GM12878 (cell line): Measurements from ENCODE around the gene TMEM223. TPM values are rescaled to one million over a fixed set of nuclear protein-coding genes. Genes with fewer than 3 reads are reported as not detected.
A peak's percentile ranks its signal among the peaks of the same experiment; 100 is the strongest.

Experiments used
- ATAC-seq: fragments of 200-7000 bp; cut with Tn5 transposase; 3 replicates; pipeline ENCODE4 v1.9.1; 2020; ENCODE audit warnings: mild to moderate bottlenecking, moderate library complexity
- BruUV-seq: library from RNA; stranded (reverse); fragments of 400-500 nt; replicated peaks from 2 replicates; lab custom pipeline; 2021; lab: Mats Ljungman, UMichigan
- CTCF ChIA-PET: fragments of 300-600 bp; sonication (Branson Sonifier 250); formaldehyde crosslinking; extraction: SDS; loops from one replicate; lab custom pipeline; 2021; ENCODE audit warnings: inconsistent platforms; lab: Yijun Ruan, JAX
- POLR2A ChIA-PET: fragments of 350-600 bp; formaldehyde crosslinking; extraction: SDS; loops from one replicate; lab custom pipeline; 2021; ENCODE audit warnings: inconsistent platforms; lab: Charles Lee
- RAD21 ChIA-PET: fragments of 300-600 bp; sonication (Branson Sonifier 250); formaldehyde crosslinking; loops from one replicate; lab custom pipeline; 2023; ENCODE audit warnings: antibody characterized with exemption; ENCODE audit not compliant: unreplicated experiment; lab: Charles Lee
- SMC1A ChIA-PET: fragments of 300-600 bp; sonication (Branson Sonifier 250); formaldehyde crosslinking; loops from one replicate; lab custom pipeline; 2023; ENCODE audit not compliant: unreplicated experiment, uncharacterized antibody; lab: Charles Lee
- DNase-seq: peaks from one replicate; pipeline ENCODE4 v3.0.0-alpha.2; 2011; ENCODE audit warnings: low read depth, low spot score
- FAIRE-seq: peaks from 3 replicates; lab custom pipeline; 2011; peaks lifted over from hg19 to GRCh38; lab: Jason Lieb, UNC
- H2AFZ ChIP-seq: 2 replicates; pipeline ENCODE4 v1.6.0; 2011; ENCODE audit warnings: low read depth, low read length, control low read depth; ENCODE audit not compliant: control insufficient read depth
- H3K27ac ChIP-seq: 2 replicates; pipeline ENCODE4 v1.5.1; 2011; ENCODE audit warnings: control low read depth; ENCODE audit not compliant: control insufficient read depth, insufficient read depth
- H3K27me3 ChIP-seq, 2 experiments: replicated peaks in 1 of 2; 2 replicates each; pipeline versions ENCODE4 v1.6.0 to v1.6.1; 2011; ENCODE audit warnings: low read length in 1 of 2; ENCODE audit not compliant: control insufficient read depth in 2 of 2, insufficient read depth in 2 of 2
- H3K36me3 ChIP-seq, 2 experiments: 2 replicates each; pipeline ENCODE4 v1.5.1; 2011; ENCODE audit warnings: low read length in 1 of 2; ENCODE audit not compliant: control insufficient read depth in 2 of 2, insufficient read depth in 2 of 2
- H3K4me1 ChIP-seq: 2 replicates; pipeline ENCODE4 v1.6.1; 2011; ENCODE audit warnings: mild to moderate bottlenecking, low read length, moderate library complexity, mixed read lengths; ENCODE audit not compliant: control insufficient read depth, insufficient read depth
- H3K4me2 ChIP-seq: 2 replicates; pipeline ENCODE4 v1.6.0; 2011; ENCODE audit warnings: control low read depth; ENCODE audit not compliant: control insufficient read depth, insufficient read depth
- H3K4me3 ChIP-seq: fragments of 200-600 bp; sonication (generic); 2 replicates; pipeline ENCODE4 v1.5.1; 2016
- H3K79me2 ChIP-seq: 2 replicates; pipeline ENCODE4 v1.6.0; 2011; ENCODE audit warnings: low read length; ENCODE audit not compliant: control insufficient read depth, insufficient read depth
- H3K9ac ChIP-seq: 2 replicates; pipeline ENCODE4 v1.8.0; 2011; ENCODE audit warnings: low read length, control low read depth, mixed read lengths; ENCODE audit not compliant: control insufficient read depth, insufficient read depth
- H3K9me3 ChIP-seq: replicated peaks from 3 replicates; pipeline ENCODE4 v1.5.1; 2011; ENCODE audit warnings: mild to moderate bottlenecking, low read length; ENCODE audit not compliant: control insufficient read depth, insufficient read depth
- H4K20me1 ChIP-seq: 2 replicates; pipeline ENCODE4 v1.6.0; 2011; ENCODE audit not compliant: control insufficient read depth, insufficient read depth
- CBX3 ChIP-seq: fragments of 200-600 bp; sonication (generic); IDR thresholded peaks from 2 replicates; pipeline ENCODE4 v1.6.1; 2016; ENCODE audit warnings: low read depth, borderline replicate concordance
- E4F1 ChIP-seq: fragments of 450-650 bp; IDR thresholded peaks from 2 replicates; pipeline ENCODE4 v1.6.1; 2018; ENCODE audit warnings: borderline replicate concordance, mild to moderate bottlenecking; ENCODE audit not compliant: partially characterized antibody
- IKZF2 ChIP-seq, 2 experiments: fragments of 450-650 bp; IDR thresholded peaks; 2 replicates each; pipeline ENCODE4 v1.6.1; 2017; ENCODE audit warnings: mild to moderate bottlenecking in 2 of 2, moderate library complexity in 2 of 2
- LARP7 ChIP-seq: fragments of 450-650 bp; IDR thresholded peaks from 2 replicates; pipeline ENCODE4 v1.6.1; 2017; ENCODE audit warnings: mild to moderate bottlenecking
- NFIC ChIP-seq: IDR thresholded peaks from 2 replicates; pipeline ENCODE4 v1.6.1; 2012; ENCODE audit warnings: low read depth, mild to moderate bottlenecking, inconsistent platforms, low read length, moderate library complexity
- NKRF ChIP-seq: fragments of 450-650 bp; conservative IDR thresholded peaks from 2 replicates; pipeline ENCODE4 v1.6.1; 2017; ENCODE audit warnings: mild to moderate bottlenecking, moderate library complexity
- PAX8 ChIP-seq: fragments of 450-650 bp; IDR thresholded peaks from 2 replicates; pipeline ENCODE4 v1.6.1; 2017; ENCODE audit warnings: mild to moderate bottlenecking, moderate library complexity
- RBBP5 ChIP-seq: fragments of 200-600 bp; sonication (generic); conservative IDR thresholded peaks from 2 replicates; pipeline ENCODE4 v1.6.1; 2016
- SPI1 ChIP-seq: IDR thresholded peaks from 2 replicates; pipeline ENCODE4 v1.6.1; 2011; ENCODE audit warnings: low read depth, mild to moderate bottlenecking, low read length, moderate library complexity, borderline replicate concordance; ENCODE audit not compliant: insufficient read depth
- ZNF687 ChIP-seq: fragments of 450-650 bp; IDR thresholded peaks from 2 replicates; pipeline ENCODE4 v1.6.1; 2017; ENCODE audit warnings: mild to moderate bottlenecking, moderate library complexity
- WGBS: methylation state at CpG from one replicate; pipeline ENCODE4 v1.1.6; 2016; ENCODE audit warnings: low lambda C conversion rate; ENCODE audit not compliant: insufficient replicate concordance, insufficient coverage; ENCODE audit errors: missing lambda C conversion rate; 5-methylcytosine and 5-hydroxymethylcytosine counted together
- in situ Hi-C: fragments of 300-500 bp; cut with MboI; formaldehyde crosslinking; loops from 9 replicates; pipeline ENCODE4 v1.14.3; 2018; ENCODE audit warnings: mixed read lengths
- intact Hi-C: fragments of 100-400 bp; cut with micrococcal nuclease; formaldehyde crosslinking; loops from one replicate; pipeline ENCODE4 v1.14.2; 2022; ENCODE audit not compliant: unreplicated experiment
- polyA plus RNA-seq, 11 experiments: library from polyadenylated mRNA; depleted of rRNA in 4 of 11; unstranded in 6 of 11; stranded (reverse) in 5 of 11; fragments of >200 nt; fragmentation: Nextera tagmentation in 4 of 11; fragmentation: Illumina TruSeq in 1 of 11; extraction: Ambion mirVana in 4 of 11; extraction: Trizol in 1 of 11; gene quantifications; 1 replicate in 1 of 11; 2 replicates in 10 of 11; pipeline versions ENCODE4 v1.2.1 to v1.2.3, GENCODE V29; 2011 to 2016; ENCODE audit warnings: inconsistent platforms in 2 of 11, missing spikeins in 2 of 11, low read depth in 1 of 11
- total RNA-seq, 4 experiments: library from RNA; depleted of rRNA in 3 of 4; stranded (reverse); fragments of >200 nt in 3 of 4; fragmentation: Illumina TruSeq in 1 of 4; extraction: Trizol in 1 of 4; gene quantifications; 2 replicates each; pipeline versions ENCODE4 v1.2.1 to v1.2.3, GENCODE V29; 2013 to 2021

TMEM223 gene
- total and polyA plus RNA-seq, 10 of the 15 experiments (the other 5 are each of a cell fraction or from before 2014, with no cell fraction given): 5.3 to 33.2 (median 14.0) TPM

DNA sequence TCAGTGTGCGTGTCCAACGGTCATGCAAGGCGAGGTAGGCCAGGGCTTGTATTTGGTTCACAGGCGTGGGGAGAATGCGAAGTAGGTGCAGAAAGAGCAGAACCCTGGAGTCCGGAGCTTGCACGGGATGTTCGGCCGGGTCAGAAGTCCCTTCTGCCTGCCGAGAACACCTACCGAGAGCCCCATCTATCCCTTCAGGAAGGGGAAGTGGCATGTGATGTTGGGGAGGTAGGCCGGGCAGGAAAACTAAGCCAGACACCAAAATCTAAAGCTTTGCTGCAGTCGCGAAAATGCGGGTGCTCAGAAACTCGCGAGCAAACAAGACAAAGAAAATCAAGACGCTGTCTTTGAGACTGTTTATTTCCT lies 21.0 kb downstream of the TMEM223 start:
- ChIA-PET RAD21 (interaction anchor here (0.6 to 4.2 kb wide), 11 partner anchors 9 to 197 kb away, joined by 3 to 33 read pairs (median 5); partner anchors contain the start of genes EEF1G, GANAB, HNRNPUL2 and POLR2G), POLR2A (interaction anchor here (0.6 to 5.2 kb wide), 18 partner anchors 9 to 1242 kb away, joined by 3 to 44 read pairs (median 6); partner anchors contain the start of genes C11orf98, CSKMT, EEF1G and GNG3), CTCF (interaction anchor here (0.7 to 9.6 kb wide), 14 partner anchors 9 to 376 kb away, joined by 3 to 85 read pairs (median 7); partner anchors contain the start of genes HNRNPUL2, LRRN4CL, POLR2G and TMEM179B), SMC1A (interaction anchor here (0.8 to 4.8 kb wide), 6 partner anchors 9 to 176 kb away, joined by 3 to 22 read pairs (median 6); partner anchors contain the start of genes POLR2G, TMEM179B and ZBTB3)
- in situ Hi-C loops: no loop called here
- Histone ChIP-seq H3K27me3 (no peaks in the 10 kb centered on the region), H3K9me3 (no peaks in the 10 kb centered on the region), H3K4me3 (peak overlapping the region; percentile 86), H4K20me1 (no peaks in the 10 kb centered on the region), H3K4me2 (peak overlapping the region; percentile 98), H3K36me3 (peaks cover 0 to 6% of the 10 kb centered on the region in 2 experiments), H3K79me2 (peaks cover 12% of the 10 kb centered on the region), H3K9ac (peak overlapping the region; percentile 83), H3K4me1 (peaks cover 17% of the 10 kb centered on the region), H3K27ac (peak overlapping the region; percentile 82), H2AFZ (peak overlapping the region; percentile 85)
- no peak for FAIRE-seq
- TSS peak; percentile 82 for BruUV-seq
- peak; percentile 21 for ATAC-seq
- intact Hi-C loops: loop anchor here (2.0 to 5.0 kb wide), 2 partner anchors 16 to 43 kb away; partner anchors contain the start of genes HNRNPUL2, TMEM179B and TTC9C
- no peak for DNase-seq
- 2% methylated on average over 18 of the region's 18 CpGs for WGBS
- TF ChIP-seq SPI1 (0 out of 2 replicates have a peak, but pooled peaks have one; percentile 21), E4F1 (no peak), ZNF687 (0 out of 2 replicates have a peak, but pooled peaks have one; percentile 21), LARP7 (peak; percentile 19; the same call in 1 of the 2 replicates), RBBP5 (no peak), CBX3 (no peak), IKZF2 (IDR thresholded peaks at IDR 0.05) (no peak), NFIC (0 out of 2 replicates have a peak, but pooled peaks have one; percentile 14), PAX8 (0 out of 2 replicates have a peak, but pooled peaks have one; percentile 59), NKRF (peak; percentile 29)
